ENCODE measurements around the gene CDH23. TPM values are rescaled to one million over a fixed set of nuclear protein-coding genes. Genes with fewer than 3 reads are reported as not detected.

Gene CDH23
- total and polyA plus RNA-seq, 2 of the 8 experiments (the other 6 are each of a cell fraction or from before 2014, with no cell fraction given): 1.9 to 4.9 TPM

GRCh38 chr10:71718165-71718698, 321.5 kb downstream of the CDH23 start:
- H2AFZ ChIP-seq (ENCODE audit: low read length): no peak overlapping the region
- H3K9me3 ChIP-seq (ENCODE audit: insufficient read depth in 2 of 2, low read depth in 1 of 2, low read length in 1 of 2): no peaks in the 10 kb centered on the region
- H2BK20ac ChIP-seq (ENCODE audit: low read length): no peak overlapping the region
- peaks cover 2% of the 10 kb centered on the region; the same call in 1 of the 2 replicates for H3K23me2 ChIP-seq (ENCODE audit: low read depth, low read length)
- ChIA-PET POLR2A (ENCODE audit: partially characterized antibody) (no interaction called here), CTCF (ENCODE audit: partially characterized antibody) (interaction anchor here (0.9 to 7.2 kb wide), 10 partner anchors 12 to 403 kb away, joined by 3 to 65 read pairs (median 4); partner anchors contain the start of gene VSIR)
- no peaks in the 10 kb centered on the region for H3K36me3 ChIP-seq (ENCODE audit: control insufficient read depth in 2 of 4, insufficient read depth in 4 of 4, low read length in 3 of 4)
- H2BK120ac ChIP-seq (replicated peaks; ENCODE audit: low read depth, low read length): no peak overlapping the region
- no peak overlapping the region for H3K23ac ChIP-seq (ENCODE audit: insufficient read length)
- no peak overlapping the region for H3K4ac ChIP-seq (replicated peaks; ENCODE audit: insufficient read length, low read depth, low read length)
- H2AK5ac ChIP-seq (ENCODE audit: low read depth, low read length): no peak overlapping the region
- no peak overlapping the region for H4K5ac ChIP-seq (ENCODE audit: insufficient read length, low read depth, low read length)
- no peak overlapping the region; the same call in 1 of the 2 replicates for H3K18ac ChIP-seq (ENCODE audit: extremely low read depth, low read length)
- no peak for FAIRE-seq
- H4K91ac ChIP-seq (replicated peaks; ENCODE audit: insufficient read length, low read length): no peak overlapping the region
- no peak overlapping the region for H3K27ac ChIP-seq (ENCODE audit: low read depth, low read length)
- H3K9ac ChIP-seq (replicated peaks in 1 of 4; ENCODE audit: extremely low read depth in 1 of 4, low read depth in 3 of 4, low read length in 3 of 4): no peak overlapping the region
- H2BK5ac ChIP-seq (ENCODE audit: low read depth, low read length): no peak overlapping the region
- no peak overlapping the region for H2BK15ac ChIP-seq (ENCODE audit: low read length)
- no peak overlapping the region for H3K56ac ChIP-seq (replicated peaks; ENCODE audit: insufficient read length, low read depth, low read length)
- H4K8ac ChIP-seq (ENCODE audit: extremely low read depth, insufficient read depth, low read length): no peak overlapping the region; the same call in 1 of the 2 replicates
- no peaks in the 10 kb centered on the region for H3K79me1 ChIP-seq (ENCODE audit: low read depth, low read length)
- 88% methylated on average over 7 of the region's 10 CpGs; no CpG with 5 or more reads in 1 of the 2 experiments for WGBS, 2 experiments (ENCODE audit: extremely low coverage in 1 of 2, insufficient coverage in 1 of 2, insufficient read length in 1 of 2, insufficient replicate concordance in 2 of 2, low coverage in 1 of 2, low lambda C conversion rate in 2 of 2, missing lambda C conversion rate in 1 of 2)
- H3K4me3 ChIP-seq (ENCODE audit: extremely low read depth in 1 of 4, insufficient read depth in 2 of 4, low read depth in 3 of 4, low read length in 4 of 4): no peak overlapping the region
- no peak overlapping the region for H3K14ac ChIP-seq (ENCODE audit: insufficient read length)
- peaks cover 0 to 14% (median 7%) of the 10 kb centered on the region in 4 experiments; a peak in 6 of 7 replicates for H3K4me1 ChIP-seq (replicated peaks in 1 of 4; ENCODE audit: control insufficient read depth in 3 of 4, insufficient read depth in 4 of 4, low read length in 3 of 4)
- H4K20me1 ChIP-seq (replicated peaks in 1 of 2; ENCODE audit: control insufficient read depth in 1 of 2, insufficient read depth in 2 of 2, low read length in 2 of 2): no peaks in the 10 kb centered on the region
- no peak for DNase-seq (ENCODE audit: low read depth in 1 of 2, low spot score in 2 of 2)
- H2BK12ac ChIP-seq (ENCODE audit: low read depth, low read length): no peak overlapping the region
- H3K27me3 ChIP-seq (replicated peaks in 1 of 4; ENCODE audit: control insufficient read depth in 3 of 4, extremely low read depth in 1 of 4, insufficient read depth in 3 of 4, low read length in 3 of 4): peaks cover 0 to 6% (median 0%) of the 10 kb centered on the region in 4 experiments; a peak in 2 of 7 replicates
- H3K4me2 ChIP-seq (ENCODE audit: insufficient read depth in 1 of 2, low read depth in 2 of 2, low read length in 2 of 2): no peak overlapping the region
- H3K79me2 ChIP-seq (ENCODE audit: control insufficient read depth in 1 of 2, insufficient read depth in 2 of 2, low read length in 2 of 2): no peaks in the 10 kb centered on the region
- TF ChIP-seq ATF2 (IDR thresholded peaks at IDR 0.05; ENCODE audit: low read length) (no peak), FOSL1 (IDR thresholded peaks at IDR 0.05; ENCODE audit: insufficient read depth, low read depth, low read length) (no peak), ASH2L (IDR thresholded peaks at IDR 0.05; ENCODE audit: low read length) (no peak), HDAC2 (IDR thresholded peaks at IDR 0.05; ENCODE audit: borderline replicate concordance in 1 of 2, low read depth in 2 of 2, low read length in 2 of 2) (no peak), JUND (IDR thresholded peaks at IDR 0.05; ENCODE audit: low read length) (no peak), ZNF274 (IDR thresholded peaks at IDR 0.05; ENCODE audit: borderline replicate concordance, extremely low read depth, low read length) (no peak), CBX8 (IDR thresholded peaks at IDR 0.05; ENCODE audit: borderline replicate concordance, low read depth, low read length) (no peak)
- TF ChIP-seq, protein P1, sequence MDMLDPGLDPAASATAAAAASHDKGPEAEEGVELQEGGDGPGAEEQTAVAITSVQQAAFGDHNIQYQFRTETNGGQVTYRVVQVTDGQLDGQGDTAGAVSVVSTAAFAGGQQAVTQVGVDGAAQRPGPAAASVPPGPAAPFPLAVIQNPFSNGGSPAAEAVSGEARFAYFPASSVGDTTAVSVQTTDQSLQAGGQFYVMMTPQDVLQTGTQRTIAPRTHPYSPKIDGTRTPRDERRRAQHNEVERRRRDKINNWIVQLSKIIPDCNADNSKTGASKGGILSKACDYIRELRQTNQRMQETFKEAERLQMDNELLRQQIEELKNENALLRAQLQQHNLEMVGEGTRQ (IDR thresholded peaks at IDR 0.05; ENCODE audit: low read length): no peak
